HCT116 (cell line): ENCODE results near the gene CCDC138.

ENCODE experiments used
- CEBPB ChIP-seq: IDR thresholded peaks from 2 replicates; pipeline ENCODE4 v1.6.1; 2012; ENCODE audit warnings: low read depth
- POLR2A ChIP-seq: IDR thresholded peaks from 2 replicates; pipeline ENCODE4 v1.7.0; 2011; ENCODE audit warnings: borderline replicate concordance; ENCODE audit not compliant: insufficient read depth, insufficient read length; ENCODE audit errors: extremely low read depth
- POLR2AphosphoS5 ChIP-seq: IDR thresholded peaks from 2 replicates; pipeline ENCODE4 v1.6.1; 2011; ENCODE audit warnings: mild to moderate bottlenecking, low read depth, low read length, moderate library complexity
- TF ChIP-seq, protein P1 (sequence below): IDR thresholded peaks from 2 replicates; pipeline ENCODE4 v1.6.1; 2012
- TF ChIP-seq, protein P2 (sequence below): IDR thresholded peaks from 2 replicates; pipeline ENCODE4 v1.6.1; 2011; ENCODE audit warnings: mild to moderate bottlenecking, low read length, moderate library complexity; ENCODE audit not compliant: insufficient replicate concordance; ENCODE audit errors: extremely low read depth
- TF ChIP-seq, protein P3 (sequence below), 3 experiments: fragments of 200-600 bp in 1 of 3; sonication (generic) in 1 of 3; IDR thresholded peaks in 2 of 3; conservative IDR thresholded peaks in 1 of 3; 2 replicates each; pipeline ENCODE4 v1.5.1; 2012 to 2017; ENCODE audit warnings: low read depth in 2 of 3, low read length in 2 of 3, antibody characterized with exemption in 1 of 3, borderline replicate concordance in 1 of 3, control low read depth in 1 of 3, mild to moderate bottlenecking in 1 of 3, mixed read lengths in 1 of 3, mixed run types in 1 of 3, moderate library complexity in 1 of 3; ENCODE audit not compliant: insufficient read depth in 1 of 3

DNA sequence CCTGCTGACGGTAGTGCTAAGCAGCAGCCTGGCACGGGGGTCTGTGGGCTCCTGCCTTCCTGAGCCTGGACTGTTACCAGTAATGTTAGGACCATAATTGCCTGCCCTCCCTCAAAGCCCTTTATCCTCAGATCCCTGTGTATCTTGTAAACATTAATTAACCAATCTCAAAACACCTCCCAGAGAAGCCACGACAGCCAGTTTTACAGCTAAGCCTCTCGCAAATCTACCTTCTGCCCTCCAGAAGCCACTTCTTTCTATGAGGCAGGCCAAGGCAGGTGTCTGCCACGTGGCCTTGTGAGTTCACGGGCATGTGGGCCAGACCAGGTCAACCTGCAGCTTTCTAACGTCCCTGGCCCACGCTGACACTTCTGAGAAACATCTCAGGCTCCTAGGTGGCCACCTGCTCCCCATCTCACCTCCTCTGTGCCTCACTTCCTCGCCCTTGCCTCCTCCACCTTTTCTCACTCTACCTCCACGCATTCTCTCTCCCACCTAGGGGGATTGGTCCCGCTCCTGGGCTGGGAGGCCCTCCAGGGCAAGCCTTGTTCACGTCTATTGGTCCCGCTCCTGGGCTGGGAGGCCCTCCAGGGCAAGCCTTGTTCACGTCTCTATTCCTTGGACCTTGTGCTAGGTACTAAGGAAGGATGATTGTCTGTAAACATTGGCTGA, 138.1 kb downstream of the CCDC138 start:
- TF ChIP-seq, protein P1, sequence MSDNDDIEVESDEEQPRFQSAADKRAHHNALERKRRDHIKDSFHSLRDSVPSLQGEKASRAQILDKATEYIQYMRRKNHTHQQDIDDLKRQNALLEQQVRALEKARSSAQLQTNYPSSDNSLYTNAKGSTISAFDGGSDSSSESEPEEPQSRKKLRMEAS, result no peak
- no peak for TF ChIP-seq CEBPB
- TF ChIP-seq, protein P2, sequence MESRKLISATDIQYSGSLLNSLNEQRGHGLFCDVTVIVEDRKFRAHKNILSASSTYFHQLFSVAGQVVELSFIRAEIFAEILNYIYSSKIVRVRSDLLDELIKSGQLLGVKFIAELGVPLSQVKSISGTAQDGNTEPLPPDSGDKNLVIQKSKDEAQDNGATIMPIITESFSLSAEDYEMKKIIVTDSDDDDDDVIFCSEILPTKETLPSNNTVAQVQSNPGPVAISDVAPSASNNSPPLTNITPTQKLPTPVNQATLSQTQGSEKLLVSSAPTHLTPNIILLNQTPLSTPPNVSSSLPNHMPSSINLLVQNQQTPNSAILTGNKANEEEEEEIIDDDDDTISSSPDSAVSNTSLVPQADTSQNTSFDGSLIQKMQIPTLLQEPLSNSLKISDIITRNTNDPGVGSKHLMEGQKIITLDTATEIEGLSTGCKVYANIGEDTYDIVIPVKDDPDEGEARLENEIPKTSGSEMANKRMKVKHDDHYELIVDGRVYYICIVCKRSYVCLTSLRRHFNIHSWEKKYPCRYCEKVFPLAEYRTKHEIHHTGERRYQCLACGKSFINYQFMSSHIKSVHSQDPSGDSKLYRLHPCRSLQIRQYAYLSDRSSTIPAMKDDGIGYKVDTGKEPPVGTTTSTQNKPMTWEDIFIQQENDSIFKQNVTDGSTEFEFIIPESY, result no peak
- TF ChIP-seq, protein P3, sequence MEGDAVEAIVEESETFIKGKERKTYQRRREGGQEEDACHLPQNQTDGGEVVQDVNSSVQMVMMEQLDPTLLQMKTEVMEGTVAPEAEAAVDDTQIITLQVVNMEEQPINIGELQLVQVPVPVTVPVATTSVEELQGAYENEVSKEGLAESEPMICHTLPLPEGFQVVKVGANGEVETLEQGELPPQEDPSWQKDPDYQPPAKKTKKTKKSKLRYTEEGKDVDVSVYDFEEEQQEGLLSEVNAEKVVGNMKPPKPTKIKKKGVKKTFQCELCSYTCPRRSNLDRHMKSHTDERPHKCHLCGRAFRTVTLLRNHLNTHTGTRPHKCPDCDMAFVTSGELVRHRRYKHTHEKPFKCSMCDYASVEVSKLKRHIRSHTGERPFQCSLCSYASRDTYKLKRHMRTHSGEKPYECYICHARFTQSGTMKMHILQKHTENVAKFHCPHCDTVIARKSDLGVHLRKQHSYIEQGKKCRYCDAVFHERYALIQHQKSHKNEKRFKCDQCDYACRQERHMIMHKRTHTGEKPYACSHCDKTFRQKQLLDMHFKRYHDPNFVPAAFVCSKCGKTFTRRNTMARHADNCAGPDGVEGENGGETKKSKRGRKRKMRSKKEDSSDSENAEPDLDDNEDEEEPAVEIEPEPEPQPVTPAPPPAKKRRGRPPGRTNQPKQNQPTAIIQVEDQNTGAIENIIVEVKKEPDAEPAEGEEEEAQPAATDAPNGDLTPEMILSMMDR (IDR thresholded peaks at IDR 0.05 in 2 of 3, conservative IDR thresholded peaks at IDR 0.05 in 1 of 3; ENCODE audit: borderline replicate concordance in 1 of 3, insufficient read depth in 1 of 3, low read depth in 2 of 3, low read length in 2 of 3), result no peak
- TF ChIP-seq POLR2A, result no peak
- TF ChIP-seq POLR2AphosphoS5, result no peak
